Colonic mucosa (tissue), 4 donors: Measurements from ENCODE around the gene TFF2. TPM values are rescaled to one million over a fixed set of nuclear protein-coding genes. Genes with fewer than 3 reads are reported as not detected.

Experiments
- DNase-seq: peaks from one replicate; pipeline ENCODE4 v3.0.0-alpha.2; 2020
- H3K27ac ChIP-seq: fragments of 200-600 bp; one replicate; pipeline ENCODE4 v1.8.0; 2021
- H3K27me3 ChIP-seq: fragments of 200-600 bp; one replicate; pipeline ENCODE4 v1.8.0; 2021
- H3K36me3 ChIP-seq: fragments of 200-600 bp; one replicate; pipeline ENCODE4 v1.8.0; 2021
- H3K4me1 ChIP-seq: fragments of 200-600 bp; one replicate; pipeline ENCODE4 v1.8.0; 2021; ENCODE audit warnings: mild to moderate bottlenecking
- H3K4me3 ChIP-seq: fragments of 200-600 bp; one replicate; pipeline ENCODE4 v1.8.0; 2021
- H3K9ac ChIP-seq, 2 donors: one replicate each; pipeline ENCODE4 v1.7.0; 2013; ENCODE audit warnings: control low read depth in 2 of 2, low read depth in 2 of 2, low read length in 2 of 2
- H3K9me3 ChIP-seq: fragments of 200-600 bp; one replicate; pipeline ENCODE4 v1.8.0; 2021
- intact Hi-C: fragments of 100-400 bp; cut with DNase I; formaldehyde crosslinking; loops from one replicate; pipeline ENCODE4 v1.14.1; 2022
- total RNA-seq, 2 donors: library from RNA; stranded (reverse); fragmentation: NEBNext Ultra II Directional in 1 of 2; extraction: Animal tissue kit (Norgen Biotek cat#: 25700) in 1 of 2; gene quantifications; one replicate each; pipeline ENCODE4 v1.2.1, GENCODE V29; 2021
- TF ChIP-seq, protein P1 (sequence below): fragments of 200-600 bp; IDR thresholded peaks from one replicate; pipeline ENCODE4 v1.8.0; 2022; ENCODE audit warnings: antibody characterized with exemption, mild to moderate bottlenecking
- donor health status: healthy.
- donor health status: DM: no; HTN: no; CAD: no.
- donor health status: DM: no; HTN: no; CAD: no.

The TFF2 gene
- total RNA-seq, 2 donors from 2014 or later, result 2.3 to 2.5 TPM

DNA sequence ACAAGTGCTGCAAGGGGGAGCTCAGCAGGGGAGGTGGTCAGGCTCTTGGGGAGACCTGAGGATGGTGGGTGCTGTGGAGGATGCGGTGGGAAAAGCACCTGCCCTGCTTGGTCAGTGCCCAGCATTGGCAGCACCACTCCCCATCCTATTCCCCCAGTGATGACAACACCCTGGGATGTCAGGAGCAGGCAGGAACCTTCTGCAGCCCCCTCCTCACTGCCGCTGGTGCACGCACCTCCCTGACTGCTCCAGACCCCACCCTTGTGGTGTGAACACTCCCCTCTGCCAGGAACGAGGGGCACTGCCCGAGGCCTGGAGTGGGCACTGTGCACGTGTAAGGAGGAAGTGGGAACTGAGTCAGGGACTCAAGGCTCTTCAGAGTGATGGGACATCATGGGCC is 32.5 kb upstream of the TFF2 start:
- intact Hi-C loops, result loop anchor here (5.0 kb wide), 1 partner anchor 64 kb away; no protein-coding TSS in a partner anchor
- H3K4me3 ChIP-seq, result no peak overlapping the region
- DNase-seq, result no peak
- H3K9me3 ChIP-seq, result no peaks in the 10 kb centered on the region
- peak overlapping the region in 1 of 2 donors; percentile 3 for H3K9ac ChIP-seq
- H3K27ac ChIP-seq, result no peak overlapping the region
- H3K27me3 ChIP-seq, result no peaks in the 10 kb centered on the region
- no peaks in the 10 kb centered on the region for H3K4me1 ChIP-seq
- H3K36me3 ChIP-seq, result no peaks in the 10 kb centered on the region
- TF ChIP-seq, protein P1, sequence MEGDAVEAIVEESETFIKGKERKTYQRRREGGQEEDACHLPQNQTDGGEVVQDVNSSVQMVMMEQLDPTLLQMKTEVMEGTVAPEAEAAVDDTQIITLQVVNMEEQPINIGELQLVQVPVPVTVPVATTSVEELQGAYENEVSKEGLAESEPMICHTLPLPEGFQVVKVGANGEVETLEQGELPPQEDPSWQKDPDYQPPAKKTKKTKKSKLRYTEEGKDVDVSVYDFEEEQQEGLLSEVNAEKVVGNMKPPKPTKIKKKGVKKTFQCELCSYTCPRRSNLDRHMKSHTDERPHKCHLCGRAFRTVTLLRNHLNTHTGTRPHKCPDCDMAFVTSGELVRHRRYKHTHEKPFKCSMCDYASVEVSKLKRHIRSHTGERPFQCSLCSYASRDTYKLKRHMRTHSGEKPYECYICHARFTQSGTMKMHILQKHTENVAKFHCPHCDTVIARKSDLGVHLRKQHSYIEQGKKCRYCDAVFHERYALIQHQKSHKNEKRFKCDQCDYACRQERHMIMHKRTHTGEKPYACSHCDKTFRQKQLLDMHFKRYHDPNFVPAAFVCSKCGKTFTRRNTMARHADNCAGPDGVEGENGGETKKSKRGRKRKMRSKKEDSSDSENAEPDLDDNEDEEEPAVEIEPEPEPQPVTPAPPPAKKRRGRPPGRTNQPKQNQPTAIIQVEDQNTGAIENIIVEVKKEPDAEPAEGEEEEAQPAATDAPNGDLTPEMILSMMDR, result no peak

DNA sequence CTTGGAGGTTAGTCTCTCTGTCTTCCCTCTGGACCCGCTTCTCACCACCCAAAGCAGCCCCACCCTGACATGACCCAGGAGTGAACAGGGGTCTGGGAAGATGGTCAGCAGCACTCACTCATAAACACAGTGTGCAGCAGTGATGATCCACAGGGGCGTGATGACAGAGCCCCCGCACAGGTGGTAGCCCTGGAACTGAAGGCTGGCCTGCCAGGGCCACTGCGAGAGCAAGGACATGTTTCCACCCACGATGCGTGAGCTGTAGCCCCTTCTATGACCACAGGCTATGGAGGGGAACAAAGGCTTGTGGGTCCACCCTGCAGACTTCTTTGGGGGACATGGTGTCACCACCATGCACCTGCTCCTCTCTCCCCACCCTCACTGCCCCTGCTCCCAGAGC is 32.1 kb upstream of the TFF2 start:
- Histone ChIP-seq H3K27ac (no peak overlapping the region), H3K9me3 (no peaks in the 10 kb centered on the region), H3K9ac (no peak overlapping the region), H3K4me3 (no peak overlapping the region), H3K27me3 (no peaks in the 10 kb centered on the region), H3K36me3 (no peaks in the 10 kb centered on the region), H3K4me1 (no peaks in the 10 kb centered on the region)
- TF ChIP-seq, protein P1, result no peak
- DNase-seq, result no peak
- intact Hi-C loops, result loop anchor here (5.0 kb wide), 1 partner anchor 64 kb away; no protein-coding TSS in a partner anchor

DNA sequence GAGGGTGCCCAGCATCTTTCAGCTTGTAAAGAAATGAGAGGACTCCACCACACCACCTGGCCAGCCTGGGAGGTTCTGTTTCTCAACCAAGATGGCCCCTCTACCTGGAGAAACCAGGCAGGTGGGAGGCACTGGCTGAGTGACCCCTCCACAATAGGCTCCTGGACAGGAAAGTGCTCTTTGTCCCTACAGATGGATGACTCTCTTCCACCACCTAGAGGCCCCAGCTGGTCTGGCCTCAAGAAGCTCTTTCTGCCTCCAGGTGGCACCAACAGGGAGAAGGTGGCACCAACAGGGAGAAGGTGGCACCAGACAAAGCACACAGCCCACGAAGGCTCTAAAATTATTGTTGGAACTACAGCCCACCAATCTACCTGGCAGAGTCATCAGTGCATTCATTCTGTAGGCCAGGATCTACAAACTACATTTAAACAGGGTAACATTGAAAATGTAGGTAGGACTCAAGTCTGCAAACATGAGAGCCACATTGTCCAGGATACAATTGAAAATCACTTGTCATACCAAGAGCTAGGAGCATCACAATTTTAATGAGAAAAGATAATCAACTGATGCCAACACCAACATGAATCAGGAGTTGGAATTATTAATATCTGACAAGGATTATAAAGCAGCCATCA is 30.7 kb upstream of the TFF2 start:
- Histone ChIP-seq H3K27me3 (no peaks in the 10 kb centered on the region), H3K36me3 (no peaks in the 10 kb centered on the region), H3K4me3 (no peak overlapping the region), H3K9me3 (no peaks in the 10 kb centered on the region), H3K4me1 (no peaks in the 10 kb centered on the region), H3K9ac (no peak overlapping the region), H3K27ac (no peak overlapping the region)
- peak; percentile 85 for DNase-seq
- intact Hi-C loops, result loop anchor here (2.0 to 5.0 kb wide), 2 partner anchors 66 to 73 kb away; no protein-coding TSS in a partner anchor
- TF ChIP-seq, protein P1, result peak; percentile 84

DNA sequence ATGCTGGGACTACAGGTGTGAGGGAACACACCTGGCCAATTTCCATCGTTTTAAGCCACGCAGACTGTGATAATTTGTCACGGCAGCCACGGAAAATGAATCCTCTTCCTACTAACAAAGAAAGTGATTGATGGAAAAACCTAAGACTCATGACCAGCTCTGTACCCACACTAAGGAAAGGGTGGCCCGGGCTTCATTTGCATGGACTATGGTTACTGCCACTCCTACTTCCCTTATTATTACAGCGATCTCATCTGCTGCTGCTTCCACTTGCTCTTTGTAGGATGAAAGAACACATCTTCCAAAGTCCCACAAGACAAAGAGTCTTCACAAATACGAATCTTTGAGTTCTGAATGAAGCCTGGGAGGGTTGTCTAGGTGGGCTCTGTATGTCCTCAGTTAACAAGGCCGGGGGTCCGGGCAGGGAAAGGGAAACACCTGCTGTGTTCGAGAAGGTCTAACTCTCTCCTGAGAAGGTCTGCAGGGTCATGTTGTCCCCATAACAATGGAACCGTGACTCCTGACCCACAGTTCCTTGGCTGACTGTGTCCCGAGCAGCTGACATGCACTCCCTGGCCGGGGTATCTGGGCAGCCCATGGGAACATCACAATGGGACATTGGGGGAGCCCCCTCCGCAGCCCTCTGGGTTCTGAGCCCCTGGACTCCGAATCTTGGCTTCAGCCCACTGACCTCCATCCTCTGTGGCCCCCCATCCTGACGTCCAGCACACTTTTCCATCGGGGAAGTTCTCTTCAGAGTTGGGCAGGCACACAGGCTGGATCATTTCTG is 28.8 kb upstream of the TFF2 start:
- no peaks in the 10 kb centered on the region for H3K36me3 ChIP-seq
- no peak overlapping the region for H3K27ac ChIP-seq
- H3K4me3 ChIP-seq, result no peak overlapping the region
- H3K9me3 ChIP-seq, result no peaks in the 10 kb centered on the region
- H3K27me3 ChIP-seq, result no peaks in the 10 kb centered on the region
- no peak overlapping the region for H3K9ac ChIP-seq
- intact Hi-C loops, result loop anchor here (2.0 to 5.0 kb wide), 2 partner anchors 68 to 71 kb away; no protein-coding TSS in a partner anchor
- H3K4me1 ChIP-seq, result no peaks in the 10 kb centered on the region
- TF ChIP-seq, protein P1, result no peak
- DNase-seq, result no peak

DNA sequence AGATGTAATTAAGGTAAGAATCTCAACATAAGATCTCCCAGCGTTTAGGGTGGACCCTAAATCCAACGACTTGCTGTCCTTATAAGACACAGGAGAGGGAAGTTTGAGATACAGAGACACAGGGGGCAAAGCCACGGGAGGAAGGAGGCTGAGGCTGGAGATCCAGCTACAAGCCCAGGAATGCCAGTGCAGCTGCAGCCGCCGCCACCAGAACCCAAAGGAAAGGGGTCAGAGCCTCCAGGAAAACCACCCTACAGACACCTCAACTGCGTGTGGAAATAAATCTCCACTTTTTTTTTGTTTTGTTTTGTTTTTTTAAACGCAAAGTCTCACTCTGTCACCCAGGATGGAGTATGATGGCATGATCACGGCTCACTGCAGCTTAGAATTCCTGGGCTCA is 27.6 kb upstream of the TFF2 start:
- Histone ChIP-seq H3K9ac (no peak overlapping the region), H3K9me3 (no peaks in the 10 kb centered on the region), H3K36me3 (no peaks in the 10 kb centered on the region), H3K4me3 (no peak overlapping the region), H3K27me3 (no peaks in the 10 kb centered on the region), H3K4me1 (no peaks in the 10 kb centered on the region), H3K27ac (no peak overlapping the region)
- intact Hi-C loops, result no loop called here
- DNase-seq, result no peak
- TF ChIP-seq, protein P1, result no peak
